ENCODE results near the gene RASGRP3.

RASGRP3 gene

DNA sequence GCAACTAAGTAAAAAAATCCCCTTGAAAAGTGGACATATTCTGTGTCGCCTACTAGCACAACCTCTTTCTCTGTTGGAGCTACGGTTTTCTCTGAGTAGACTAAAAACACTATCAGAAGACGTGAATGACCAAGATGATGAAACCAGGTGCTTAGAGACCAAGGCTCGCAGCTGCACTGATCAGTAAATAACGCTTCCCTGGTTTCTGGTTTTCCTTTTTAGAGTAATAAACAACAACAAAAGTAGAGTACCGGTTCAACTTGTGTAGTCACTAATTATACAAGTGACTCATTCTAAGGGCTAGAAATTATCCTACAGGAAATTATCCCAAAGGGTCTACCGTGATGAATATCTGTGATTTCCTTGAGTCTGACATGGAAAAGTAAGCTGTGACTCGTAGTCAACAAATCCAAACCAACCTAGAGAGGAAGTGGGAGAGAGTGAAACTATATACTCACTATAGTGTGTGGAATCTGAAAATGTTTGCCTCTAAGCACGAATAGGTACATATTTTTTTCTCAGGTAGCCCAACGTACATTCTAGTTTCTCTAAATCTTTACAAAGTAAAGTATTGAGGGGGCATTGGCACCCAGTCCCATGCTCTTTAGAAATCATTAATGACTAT lies 17.8 kb downstream of the RASGRP3 start:
- TF ChIP-seq ZFX (IDR thresholded peaks at IDR 0.05; ENCODE audit: borderline replicate concordance) = no peak
- TF ChIP-seq, protein P1, sequence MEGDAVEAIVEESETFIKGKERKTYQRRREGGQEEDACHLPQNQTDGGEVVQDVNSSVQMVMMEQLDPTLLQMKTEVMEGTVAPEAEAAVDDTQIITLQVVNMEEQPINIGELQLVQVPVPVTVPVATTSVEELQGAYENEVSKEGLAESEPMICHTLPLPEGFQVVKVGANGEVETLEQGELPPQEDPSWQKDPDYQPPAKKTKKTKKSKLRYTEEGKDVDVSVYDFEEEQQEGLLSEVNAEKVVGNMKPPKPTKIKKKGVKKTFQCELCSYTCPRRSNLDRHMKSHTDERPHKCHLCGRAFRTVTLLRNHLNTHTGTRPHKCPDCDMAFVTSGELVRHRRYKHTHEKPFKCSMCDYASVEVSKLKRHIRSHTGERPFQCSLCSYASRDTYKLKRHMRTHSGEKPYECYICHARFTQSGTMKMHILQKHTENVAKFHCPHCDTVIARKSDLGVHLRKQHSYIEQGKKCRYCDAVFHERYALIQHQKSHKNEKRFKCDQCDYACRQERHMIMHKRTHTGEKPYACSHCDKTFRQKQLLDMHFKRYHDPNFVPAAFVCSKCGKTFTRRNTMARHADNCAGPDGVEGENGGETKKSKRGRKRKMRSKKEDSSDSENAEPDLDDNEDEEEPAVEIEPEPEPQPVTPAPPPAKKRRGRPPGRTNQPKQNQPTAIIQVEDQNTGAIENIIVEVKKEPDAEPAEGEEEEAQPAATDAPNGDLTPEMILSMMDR (IDR thresholded peaks at IDR 0.05) = no peak
- no peak overlapping the region for H3K27ac ChIP-seq

DNA sequence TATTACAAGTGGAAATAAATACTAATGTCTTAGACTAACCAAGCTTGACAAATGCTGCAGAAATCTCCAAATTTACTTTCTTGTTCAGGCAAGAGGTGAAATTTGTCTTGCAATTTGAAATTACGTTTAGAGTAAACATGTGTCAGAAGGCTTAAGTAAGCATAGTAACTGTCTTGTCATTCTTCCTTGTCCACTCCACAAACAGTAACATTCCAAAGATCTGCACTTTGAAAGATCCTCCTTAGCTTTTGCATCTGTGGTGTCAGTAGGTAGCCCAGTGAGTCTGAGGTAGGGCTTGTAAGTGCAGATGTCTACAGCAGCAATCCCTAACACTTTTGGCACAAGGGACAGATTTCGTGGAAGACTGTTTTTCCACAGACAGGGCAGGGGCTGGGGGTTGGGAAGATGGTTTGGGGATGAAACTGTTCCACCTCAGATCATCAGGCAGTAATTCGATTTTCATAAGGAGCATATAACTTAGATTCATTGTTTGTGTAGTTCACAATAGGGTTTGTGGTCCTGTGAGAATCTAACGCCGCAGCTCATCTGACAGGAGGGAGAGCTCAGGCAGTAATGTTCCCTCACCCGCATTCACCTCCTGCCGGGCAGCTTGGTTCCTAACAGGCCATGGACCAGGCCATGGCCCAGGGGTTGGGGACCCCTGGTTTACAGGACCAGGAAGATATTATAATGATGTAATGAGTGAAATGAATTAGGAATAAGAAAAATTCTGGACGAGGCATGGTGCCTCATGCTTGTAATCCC lies 18.6 kb downstream of the RASGRP3 start:
- no peak for TF ChIP-seq ZFX (IDR thresholded peaks at IDR 0.05; ENCODE audit: borderline replicate concordance)
- TF ChIP-seq, protein P1 (IDR thresholded peaks at IDR 0.05) = no peak
- H3K27ac ChIP-seq = no peak overlapping the region

DNA sequence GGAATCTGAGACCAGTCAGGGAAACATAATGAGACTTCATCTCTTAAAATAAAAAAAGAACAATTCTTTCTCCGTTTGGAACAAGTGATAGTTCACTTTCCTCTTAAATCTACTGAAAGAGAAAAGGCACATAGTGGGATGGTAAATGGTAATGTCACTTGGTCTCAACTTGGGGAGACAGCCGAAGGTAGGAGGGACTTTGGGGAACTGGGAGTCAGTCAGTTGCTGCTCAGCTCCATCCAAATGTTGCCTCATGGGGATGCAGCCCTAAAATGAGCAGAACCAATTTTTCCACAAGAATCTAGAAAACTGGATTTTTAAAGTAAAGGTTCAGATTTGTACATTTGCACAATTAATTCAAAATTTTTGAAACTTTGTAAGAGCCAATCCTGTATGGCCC lies 19.2 kb downstream of the RASGRP3 start:
- H3K27ac ChIP-seq = no peak overlapping the region
- TF ChIP-seq ZFX (IDR thresholded peaks at IDR 0.05; ENCODE audit: borderline replicate concordance) = no peak
- TF ChIP-seq, protein P1 (IDR thresholded peaks at IDR 0.05) = no peak

DNA sequence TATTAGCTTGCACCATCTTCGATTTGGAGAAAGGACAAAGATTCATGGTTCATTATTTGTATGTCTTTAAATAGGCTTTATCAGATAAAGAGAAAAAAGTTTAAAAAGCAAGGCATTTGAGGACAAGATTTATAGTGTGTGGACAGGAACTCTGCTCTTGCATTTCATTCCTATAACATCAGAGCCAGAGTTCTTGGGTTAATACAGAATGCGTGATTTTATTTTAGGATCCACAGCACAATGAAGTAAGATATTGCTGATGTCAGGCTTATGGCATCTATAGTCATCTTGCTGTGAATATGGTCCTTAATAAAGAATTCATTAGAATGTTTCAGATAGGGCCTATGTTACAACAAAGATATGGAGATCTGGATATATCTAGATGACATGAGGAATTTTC lies 19.7 kb downstream of the RASGRP3 start:
- no peak overlapping the region for H3K27ac ChIP-seq
- TF ChIP-seq, protein P1 (IDR thresholded peaks at IDR 0.05) = no peak
- TF ChIP-seq ZFX (IDR thresholded peaks at IDR 0.05; ENCODE audit: borderline replicate concordance) = no peak

DNA sequence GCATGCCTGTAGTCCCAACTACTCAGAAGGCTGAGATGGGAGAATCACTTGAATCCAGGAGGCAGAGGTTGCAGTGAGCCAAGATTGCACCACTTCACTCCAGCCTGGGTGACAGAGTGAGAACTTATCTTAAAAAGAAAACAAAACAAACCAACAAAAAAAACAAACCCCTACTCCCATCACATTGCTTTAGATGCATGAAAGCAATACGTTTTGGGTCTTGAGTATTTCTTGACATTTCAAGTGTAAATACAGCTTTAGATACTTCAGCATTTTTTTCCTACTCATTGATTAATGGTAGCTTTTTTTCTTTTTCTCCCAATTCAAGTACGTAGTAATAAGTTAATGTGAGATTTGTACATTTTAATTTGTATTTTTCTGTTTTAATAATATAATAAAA lies 20.3 kb downstream of the RASGRP3 start:
- TF ChIP-seq, protein P1 (IDR thresholded peaks at IDR 0.05) = no peak
- no peak for TF ChIP-seq ZFX (IDR thresholded peaks at IDR 0.05; ENCODE audit: borderline replicate concordance)
- no peak overlapping the region for H3K27ac ChIP-seq

DNA sequence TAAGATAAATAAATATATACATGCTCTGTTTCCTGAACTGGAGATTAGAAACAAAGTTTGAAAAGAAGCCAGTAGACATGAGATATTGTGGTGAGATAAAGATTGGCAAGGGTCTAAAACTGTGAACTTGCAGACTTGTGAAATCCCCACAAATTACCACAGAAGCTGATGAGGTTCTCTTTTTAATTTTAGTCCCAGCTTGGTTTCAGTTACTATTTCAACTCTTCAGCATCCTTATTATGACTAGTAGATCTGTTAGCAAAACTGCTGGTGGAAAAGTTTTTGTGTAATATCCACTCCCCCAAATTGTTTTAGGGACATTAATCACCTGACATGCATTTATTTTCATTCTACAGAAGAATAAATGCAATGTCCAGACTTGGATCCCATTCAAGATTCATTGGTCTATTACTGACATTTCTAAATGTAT lies 20.8 kb downstream of the RASGRP3 start:
- H3K27ac ChIP-seq = no peak overlapping the region
- TF ChIP-seq, protein P1 (IDR thresholded peaks at IDR 0.05) = no peak
- TF ChIP-seq ZFX (IDR thresholded peaks at IDR 0.05; ENCODE audit: borderline replicate concordance) = no peak

DNA sequence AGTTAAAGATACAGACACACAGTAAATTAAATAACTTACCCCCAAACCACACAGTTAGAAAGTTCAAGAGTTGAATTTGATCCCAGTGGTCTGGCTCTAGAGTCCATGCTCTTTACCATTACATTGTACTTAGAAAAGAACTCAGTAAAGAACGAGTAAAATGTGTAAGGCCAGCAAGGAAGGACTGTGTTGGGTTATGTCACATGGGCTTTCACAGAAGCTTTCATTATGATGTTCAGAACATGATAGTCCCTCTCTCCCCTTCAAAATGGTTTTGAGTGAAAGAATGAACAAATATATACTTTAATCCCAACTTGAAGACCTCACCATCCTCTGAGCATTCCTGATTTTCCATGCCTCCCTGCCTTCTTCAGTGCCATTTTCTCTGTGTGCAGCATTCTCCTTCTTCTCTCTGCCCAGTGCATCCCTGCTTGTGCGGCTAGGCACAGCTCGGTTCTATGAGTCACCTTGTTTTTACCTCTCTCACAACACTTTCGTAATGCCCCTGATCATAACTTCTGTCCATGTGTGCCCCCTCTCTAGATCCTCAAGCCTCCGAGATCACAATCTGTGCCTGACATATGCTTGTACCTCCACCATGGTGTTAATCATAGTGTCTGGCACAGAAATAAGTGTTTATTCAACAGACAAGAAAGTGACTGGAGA lies 22.0 kb downstream of the RASGRP3 start:
- TF ChIP-seq ZFX (IDR thresholded peaks at IDR 0.05; ENCODE audit: borderline replicate concordance) = no peak
- TF ChIP-seq, protein P1 (IDR thresholded peaks at IDR 0.05) = no peak
- no peak overlapping the region for H3K27ac ChIP-seq
